ENCODE results near the gene ANO4.
"Not testable (repeated sequence)": the region's sequence is repeated elsewhere in the genome, so short reads cannot be mapped to it uniquely, and the experiment has no call there.

Gene ANO4

DNA sequence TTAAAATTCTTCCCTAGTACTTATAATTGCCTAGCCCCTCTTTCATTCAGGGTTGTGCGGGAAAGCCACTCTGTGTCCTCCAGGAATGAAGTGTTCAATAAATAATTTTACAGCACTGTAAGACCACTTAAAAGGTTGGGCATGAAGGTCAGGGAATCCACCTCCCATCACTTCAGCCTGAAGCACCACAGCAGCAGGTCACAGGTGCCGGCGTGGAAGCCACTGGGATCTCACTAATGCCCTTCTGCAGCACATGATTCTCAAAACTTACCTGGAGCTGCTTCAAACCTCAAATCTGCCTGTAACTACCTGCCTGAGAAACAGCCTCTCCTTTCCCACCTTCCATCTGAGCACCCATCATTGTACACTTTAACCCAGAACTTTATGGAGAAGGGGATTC is 159.5 kb downstream of the ANO4 start:
- no peak for DNase-seq

DNA sequence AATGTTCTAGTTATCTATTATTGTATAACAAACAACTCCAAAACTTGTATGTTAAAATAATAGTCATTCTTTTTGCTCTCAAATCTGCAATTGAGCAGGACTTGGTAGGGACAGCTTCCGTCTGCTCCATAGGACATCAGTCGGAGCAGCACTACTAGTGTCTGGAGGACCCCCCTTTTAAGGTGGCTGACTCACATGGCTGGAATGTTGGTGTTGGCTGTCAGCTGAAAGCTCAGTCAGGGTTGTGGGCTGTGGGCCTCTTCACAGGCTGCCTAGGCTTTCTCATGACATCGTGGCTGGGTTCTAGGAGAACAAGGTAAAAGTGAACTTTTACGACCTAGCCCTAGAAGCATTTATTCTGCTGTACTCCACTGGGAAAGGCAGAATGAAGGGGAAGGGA is 160.6 kb downstream of the ANO4 start:
- DNase-seq = no peak

DNA sequence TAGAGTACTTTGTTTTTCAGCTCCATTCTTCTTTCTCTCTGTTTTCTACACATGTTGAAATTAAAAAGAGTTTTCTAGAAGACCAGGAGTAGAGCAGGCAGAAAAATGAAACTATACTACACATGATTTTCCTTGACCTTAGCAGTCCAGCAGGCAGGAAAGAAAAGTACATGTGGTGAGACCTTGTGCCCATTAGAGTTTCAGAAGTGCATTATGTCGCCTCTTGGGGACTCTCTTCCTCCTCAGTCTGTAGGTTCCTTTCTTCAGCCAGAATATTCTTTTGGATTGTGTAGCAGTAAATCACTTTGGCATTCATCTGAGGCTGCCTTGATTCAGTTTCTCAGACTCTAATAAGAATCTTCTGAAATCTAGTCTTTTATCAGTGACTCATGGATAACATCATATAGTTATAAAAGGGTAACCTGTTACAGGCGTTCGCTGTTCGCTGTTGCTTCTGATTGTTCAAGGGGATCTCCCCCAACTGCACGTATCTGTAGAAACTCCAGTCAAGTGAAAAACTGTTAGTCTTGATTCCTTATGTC is 161.8 kb downstream of the ANO4 start:
- DNase-seq = no peak

DNA sequence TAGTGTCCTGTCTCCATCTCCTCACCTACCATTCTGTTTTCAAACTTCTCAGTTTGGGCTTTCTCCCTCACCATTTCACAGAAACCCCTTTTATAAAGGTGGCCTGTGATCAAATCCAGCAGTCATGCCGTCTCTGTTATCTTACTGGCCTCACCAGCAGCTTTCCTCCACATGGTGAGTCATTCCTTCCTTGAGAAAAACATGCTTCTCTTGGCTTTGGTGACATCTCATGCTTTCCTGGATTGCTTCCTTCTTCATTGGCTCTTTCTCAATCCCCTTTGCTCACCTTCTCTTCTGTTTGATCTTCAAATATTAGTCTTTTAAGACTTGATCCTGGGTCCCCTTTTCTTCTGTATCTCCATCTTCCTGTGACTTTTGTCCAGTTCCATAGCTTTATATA is 164.9 kb downstream of the ANO4 start:
- no peak for DNase-seq

DNA sequence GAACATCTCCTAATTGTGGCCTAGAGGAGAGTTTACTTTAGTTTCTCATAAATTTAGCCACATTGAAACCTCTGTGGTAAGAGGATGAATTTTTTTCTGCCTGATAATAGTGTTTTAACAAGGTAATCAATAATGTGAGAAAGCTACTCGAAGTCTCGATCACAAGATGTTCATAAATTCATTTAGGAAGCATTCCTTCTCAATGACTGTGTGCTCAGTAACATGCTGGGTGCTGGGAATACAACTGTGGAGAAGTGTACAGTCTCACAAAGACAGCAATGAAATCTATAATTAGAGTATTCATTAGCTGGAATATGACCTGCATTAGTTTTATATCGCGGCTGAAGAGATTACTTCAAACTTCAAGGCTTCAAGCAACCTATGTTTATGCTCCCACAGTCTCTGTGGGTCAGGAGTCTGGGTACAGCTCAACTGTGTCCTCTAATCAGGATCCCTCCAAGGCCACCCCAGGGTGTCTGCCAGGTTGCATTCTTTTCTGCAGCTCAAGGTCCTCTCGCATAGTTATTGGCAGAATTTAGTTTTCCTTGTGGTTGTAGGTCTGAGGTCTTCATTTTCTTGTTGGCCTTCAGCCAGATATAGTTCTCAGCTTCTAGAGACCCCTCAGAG is 167.6 kb downstream of the ANO4 start:
- DNase-seq = no peak

DNA sequence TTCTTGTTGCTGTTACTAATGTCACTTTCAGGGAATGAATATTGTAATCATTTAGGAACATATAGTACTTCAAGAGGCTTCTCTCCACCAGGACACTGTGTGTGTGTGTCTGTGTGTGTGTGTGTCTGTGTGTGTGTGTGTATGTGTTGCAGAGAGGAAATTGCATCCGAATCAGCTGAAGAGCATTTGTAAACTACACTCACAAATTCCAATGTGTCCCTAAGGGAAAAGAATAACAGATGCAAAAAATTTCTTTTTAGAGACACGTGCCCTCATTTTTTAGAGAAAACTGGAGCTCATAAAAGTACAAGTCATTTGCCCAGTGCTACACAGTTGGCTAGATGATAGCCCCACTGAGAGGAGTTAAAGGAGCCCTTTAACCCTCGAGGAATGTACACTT is 168.8 kb downstream of the ANO4 start:
- DNase-seq = no peak

DNA sequence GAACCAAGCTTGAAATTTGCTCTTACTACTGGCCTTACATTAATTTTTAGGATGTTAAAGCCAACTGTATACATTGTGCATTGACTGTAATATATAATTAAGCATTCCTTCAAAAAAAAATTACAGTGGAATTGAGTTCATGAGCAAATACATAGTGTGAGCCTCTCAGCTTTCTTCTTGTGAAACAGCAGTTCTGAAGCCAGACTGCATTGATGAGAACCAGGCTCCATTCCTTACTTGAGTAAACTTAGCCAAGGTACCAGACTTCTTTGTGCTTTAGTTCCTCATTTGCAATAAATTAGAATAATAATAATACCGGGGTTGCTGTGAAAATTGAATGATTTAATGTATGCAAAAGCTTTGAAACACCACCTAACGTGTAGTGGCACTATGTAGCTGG is 169.5 kb downstream of the ANO4 start:
- DNase-seq = no peak

DNA sequence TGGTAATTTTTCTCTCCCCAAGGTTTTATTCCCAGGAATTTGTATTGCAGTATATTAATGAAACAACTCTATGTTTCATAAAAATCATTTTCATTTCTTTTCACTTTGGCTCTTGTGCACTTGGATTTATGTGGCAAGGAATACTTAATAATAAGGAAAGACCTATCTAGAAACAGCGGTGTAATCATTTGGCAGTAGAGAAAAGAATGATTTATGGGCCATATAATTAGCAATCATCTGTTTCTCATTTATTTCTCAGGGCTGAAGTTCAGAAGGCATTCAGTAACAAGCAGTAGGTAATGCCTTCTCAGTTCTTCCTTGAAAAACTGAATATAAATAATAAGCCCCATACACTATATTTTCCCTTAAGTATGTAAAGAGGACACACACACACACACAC is 172.6 kb downstream of the ANO4 start:
- no peak for DNase-seq

DNA sequence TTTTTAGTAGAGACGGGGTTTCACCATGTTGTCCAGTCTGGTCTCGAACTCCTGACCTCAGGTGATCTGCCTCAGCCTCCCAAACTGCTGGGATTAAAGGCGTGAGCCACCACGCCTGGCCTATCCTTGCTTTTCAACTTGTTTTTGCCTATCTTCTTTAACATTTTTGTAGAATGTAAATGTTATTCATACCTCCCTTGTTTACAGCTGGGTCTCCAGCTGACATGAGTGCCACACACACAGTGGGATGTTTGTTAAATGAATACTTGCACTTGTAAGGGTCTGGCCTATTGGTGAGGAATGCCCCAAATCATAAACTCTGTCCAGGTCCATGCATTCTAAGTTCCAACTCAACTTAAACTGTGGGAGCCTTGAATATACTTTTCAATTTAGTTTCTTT is 176.3 kb downstream of the ANO4 start:
- DNase-seq = no peak

DNA sequence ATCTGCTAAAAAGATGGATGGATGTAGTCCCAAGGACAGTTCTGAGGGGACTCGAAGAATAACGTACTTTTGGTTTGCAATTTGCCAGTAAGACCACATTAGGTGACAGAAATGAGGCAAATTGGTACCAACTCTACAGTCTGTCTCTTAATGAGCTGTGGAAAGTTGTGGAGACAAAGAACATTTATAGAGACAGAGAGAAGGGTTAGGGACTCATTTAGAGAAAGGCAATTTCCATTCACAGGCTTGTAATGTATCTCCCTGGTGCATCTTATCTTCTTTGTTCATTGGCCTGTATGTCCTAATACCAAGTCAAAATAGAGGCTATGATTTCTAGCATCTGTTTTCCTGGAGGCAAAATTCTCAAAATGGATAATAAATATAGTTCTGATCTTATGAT is 177.5 kb downstream of the ANO4 start:
- DNase-seq = no peak

DNA sequence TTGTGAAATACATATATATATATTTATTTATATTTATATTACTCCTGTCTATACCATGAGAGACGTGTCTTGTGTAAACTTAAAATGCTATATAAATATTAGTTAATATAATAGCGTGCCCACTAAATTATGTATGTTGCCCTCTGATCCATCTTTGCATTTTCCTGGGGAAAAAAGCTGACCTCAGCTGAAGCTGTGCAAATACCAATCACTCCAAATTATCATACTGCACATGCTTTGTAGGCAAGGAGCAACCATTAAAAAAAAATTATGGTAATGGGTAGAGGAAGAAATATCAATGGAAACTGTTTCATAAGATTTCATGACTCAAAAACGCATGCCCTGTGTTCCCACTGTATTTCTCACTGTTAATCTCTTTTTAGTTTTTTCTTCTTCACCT is 179.8 kb downstream of the ANO4 start:
- DNase-seq = no peak

DNA sequence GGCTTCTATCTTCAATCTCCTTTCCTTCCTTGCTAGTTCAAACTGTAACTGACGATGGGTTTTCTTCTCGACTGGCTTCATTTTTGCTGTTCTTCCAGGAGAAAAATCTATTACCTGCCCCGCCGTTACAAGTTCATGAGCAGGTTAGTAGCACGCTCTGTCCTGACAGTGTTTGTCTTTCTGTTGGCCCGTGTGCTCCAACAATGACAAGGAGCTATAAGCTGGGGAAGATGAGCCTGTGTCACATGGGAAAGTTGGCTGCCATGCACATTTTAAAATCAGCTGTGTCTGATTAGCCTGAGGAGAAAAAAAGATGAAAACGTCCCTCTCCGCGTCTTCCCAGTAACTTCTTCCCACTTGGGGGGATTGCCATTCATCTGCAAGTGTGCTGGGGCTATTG is 180.2 kb downstream of the ANO4 start:
- DNase-seq = no peak

DNA sequence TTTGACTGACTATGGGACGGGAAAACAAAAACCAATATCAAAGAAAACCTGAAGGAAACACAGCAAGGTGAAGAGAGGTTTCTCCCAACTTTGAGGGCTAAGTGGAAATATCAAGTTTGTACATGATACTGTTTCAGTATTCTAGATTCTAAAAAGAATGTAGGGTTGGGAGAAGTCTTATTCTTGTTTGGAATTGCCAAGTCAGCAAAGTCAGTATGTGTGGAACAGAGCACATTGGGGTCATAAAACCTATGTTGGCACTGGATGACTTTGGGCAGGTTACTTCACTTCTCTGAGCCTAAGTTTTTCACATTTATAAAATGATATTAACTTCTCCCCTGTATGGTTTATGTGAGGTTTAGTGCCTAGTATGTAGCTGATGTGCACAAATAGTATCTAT is 182.2 kb downstream of the ANO4 start:
- DNase-seq = no peak

DNA sequence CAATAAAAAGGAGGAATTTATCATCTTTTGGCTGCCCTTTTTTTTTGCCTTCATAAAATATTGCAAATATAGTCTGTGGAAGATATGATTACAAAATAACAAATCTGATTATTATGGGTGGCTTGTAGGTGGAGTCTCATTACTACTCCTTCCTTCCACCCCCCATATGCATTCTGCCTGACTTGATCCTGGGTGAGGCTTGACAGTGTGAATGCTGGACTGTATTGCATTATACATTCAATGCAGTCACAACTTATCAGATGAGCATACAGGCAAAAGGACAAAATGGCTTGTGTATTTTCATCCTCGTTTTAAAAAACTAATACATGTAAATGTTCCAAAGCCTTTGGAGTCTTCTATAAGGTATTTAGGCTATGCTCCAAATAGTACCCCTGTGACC is 186.3 kb downstream of the ANO4 start:
- DNase-seq = no peak

DNA sequence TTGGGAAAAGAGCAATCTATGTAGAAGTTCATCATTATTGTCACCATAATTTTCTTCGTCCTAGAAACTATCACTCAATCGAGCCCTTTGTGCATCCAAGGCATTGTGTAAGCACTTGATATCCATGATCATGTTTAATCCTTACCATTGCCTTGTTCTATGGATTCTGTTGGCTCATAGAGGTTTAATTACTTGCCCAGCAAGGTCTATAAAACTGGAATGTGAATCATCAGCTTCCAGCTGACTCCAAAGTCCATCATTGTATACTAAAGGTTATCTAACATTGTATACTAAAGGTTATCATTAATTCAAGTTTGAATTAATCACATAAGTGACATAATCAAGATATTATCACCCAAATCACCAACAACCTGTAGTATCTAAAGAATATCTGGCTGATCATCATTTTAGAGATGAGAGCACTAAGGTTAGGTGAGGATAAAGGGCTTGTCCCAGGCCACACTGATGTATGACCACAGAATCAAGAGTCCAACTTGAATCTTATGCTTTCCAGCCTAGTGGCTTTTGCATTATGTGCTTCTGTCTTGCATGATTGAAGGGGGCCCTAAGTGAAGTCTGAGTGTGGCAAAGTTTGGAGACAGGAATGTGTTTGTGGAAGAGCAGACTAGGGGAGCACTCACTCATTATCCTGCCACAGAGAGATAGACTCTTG is 188.1 kb downstream of the ANO4 start:
- DNase-seq = no peak

DNA sequence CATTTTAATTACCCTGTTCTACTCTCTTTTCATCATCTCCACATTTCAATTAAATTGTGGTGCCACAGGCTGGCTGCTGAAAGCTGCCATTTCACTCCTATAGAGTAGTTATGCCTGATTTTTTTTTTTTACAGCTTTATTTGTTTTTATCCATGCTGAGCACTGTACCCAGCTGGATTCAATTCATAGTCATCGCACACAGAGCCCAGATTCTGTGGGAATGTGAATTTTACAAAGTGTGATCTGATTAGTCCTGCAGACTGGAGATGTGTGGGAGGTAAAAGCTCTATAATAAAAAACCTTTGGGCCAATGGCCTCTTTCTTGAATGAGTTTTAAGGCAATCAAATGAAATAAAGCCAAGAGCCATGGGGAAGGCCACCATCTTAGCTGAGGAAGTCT is 190.2 kb downstream of the ANO4 start:
- no peak for DNase-seq

DNA sequence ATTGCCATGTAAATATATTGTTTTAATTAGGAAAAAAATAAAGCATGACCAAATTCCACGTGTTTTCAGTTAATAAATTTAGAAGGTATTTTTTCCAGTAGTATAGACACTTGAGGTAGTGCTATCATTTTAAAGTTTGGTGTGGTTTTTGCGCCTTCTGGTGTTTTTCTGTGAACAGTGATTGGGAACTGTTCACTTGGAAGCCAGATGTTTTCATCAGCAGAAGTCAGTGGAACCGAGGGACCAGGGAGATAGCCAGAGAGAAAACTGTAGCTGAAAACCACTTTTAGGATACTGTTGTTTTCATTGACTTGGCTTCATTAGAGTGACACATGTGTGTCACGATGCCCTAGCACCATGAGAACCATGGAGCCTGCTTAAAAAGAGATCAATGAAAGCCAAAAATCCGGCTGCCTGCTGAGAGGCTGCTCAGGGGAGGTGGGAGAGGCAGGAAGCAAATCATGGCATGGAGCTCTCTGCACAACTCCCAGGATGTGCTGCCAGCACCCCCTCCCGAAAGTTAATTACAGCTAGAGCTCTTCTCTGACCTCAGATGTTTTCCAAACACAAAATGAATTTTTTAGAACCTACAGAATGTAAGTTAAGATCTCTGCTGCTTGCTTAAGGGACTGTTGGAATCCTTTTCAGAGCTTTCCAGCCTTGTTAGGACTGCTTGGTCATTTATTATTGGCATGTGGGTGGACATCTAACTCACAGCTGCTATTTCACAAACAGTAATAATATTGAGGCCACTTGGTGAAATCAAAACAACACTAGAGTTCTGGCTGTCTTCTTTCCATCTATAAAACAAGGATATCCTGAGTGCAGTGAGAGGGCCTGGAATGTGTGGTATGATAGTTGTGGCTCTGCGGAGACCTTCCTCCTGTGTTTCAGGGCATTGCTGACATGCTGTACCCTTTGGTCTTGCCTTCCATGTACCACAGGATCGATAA is 192.3 kb downstream of the ANO4 start:
- no peak for DNase-seq

DNA sequence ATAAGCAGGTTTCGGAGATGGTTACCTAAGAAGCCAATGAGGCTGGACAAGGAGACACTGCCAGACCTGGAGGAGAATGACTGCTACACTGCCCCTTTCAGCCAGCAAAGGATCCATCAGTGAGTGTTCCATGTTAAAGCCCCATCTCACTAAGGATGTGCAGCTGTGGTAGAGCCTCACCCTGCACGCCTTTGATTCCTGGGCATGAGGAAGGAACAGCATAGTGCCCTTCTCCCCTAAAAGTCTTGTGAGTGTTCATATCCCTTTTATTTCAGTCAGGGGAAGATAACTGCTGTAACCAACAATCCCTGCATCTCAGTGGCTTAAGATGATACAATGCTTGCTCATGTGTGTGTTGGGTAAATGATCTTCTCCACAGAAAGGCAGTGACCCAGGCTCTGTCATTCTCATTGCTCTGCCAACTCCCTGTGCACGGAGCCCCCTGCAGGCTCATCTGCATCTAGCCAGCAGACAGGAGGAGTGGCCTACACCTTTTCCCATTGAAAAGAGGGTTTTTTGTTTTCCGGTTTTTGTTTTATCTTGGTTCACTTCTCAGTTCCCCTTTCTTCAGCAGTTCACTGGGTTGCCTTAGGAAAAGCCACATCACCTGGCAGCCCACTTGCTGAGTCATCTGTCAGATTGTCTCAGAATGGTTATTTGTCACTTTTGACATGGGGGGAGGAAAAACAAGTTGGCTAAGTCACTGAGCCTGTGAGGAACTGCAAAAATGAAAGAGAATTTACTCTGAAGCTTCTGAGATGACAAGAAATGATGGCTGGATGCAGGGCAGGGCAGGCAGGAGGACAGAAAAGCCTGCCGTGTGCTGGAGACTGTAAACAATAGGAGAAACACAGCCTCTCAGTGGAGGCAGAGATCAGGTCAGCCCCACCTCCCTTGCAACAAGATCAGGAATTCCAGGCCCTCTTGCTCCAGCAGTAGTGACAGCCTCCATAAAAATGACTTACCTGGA is 193.3 kb downstream of the ANO4 start:
- DNase-seq = no peak

DNA sequence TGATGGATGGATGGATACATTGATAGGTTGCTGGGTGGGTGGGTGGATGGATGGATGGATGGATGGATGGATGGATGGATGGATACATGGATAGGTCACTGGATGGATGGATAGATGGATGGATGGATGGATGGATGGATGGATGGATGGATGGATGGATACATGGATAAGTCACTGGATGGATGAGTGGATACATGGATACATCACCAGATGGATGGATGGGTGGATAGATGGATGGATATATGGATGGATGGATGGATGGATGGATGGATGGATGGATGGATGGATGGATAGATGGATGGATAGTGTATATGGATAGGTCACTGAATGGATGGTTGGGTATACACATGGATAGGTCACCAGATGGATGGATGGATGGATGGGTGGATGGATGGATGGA is 194.9 kb downstream of the ANO4 start:
- DNase-seq = not testable (repeated sequence)

DNA sequence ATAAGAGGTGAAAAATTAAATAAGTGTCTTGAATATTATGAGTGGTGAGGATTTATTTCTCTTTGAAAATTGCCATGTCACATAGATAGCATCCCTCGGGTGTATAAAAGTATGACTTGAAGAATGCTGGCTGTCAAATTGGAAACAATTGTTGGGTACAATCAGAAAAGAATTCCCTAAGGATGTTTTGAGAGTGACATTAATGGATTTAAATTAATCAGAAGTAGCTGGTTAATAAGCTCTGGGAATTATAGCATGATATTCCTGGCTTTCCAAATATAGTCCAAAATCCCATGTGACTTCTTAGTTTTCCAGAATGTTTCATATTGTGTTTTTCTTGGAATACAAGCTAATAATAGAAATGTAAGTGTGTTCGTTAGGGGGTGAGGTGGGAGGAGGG is 196.5 kb downstream of the ANO4 start:
- DNase-seq = no peak

DNA sequence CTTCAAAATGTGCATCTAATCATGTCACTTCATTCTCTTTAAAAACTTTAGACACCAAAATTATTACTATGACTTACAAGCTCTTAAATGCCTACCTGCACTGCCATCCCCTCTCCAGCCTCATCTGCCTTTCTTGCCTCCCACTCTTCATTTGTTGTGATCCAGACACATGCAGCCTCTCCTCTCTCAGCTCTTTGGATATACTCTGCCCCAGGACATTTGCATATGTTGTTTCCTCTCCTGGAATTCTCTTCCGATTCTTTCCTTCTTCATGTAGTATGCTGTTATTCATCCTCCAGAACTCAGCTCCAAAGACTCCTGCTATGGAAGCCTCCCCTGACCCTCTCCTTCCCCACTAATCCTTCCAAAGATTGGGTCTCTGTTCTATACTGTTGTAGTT is 197.6 kb downstream of the ANO4 start:
- no peak for DNase-seq

DNA sequence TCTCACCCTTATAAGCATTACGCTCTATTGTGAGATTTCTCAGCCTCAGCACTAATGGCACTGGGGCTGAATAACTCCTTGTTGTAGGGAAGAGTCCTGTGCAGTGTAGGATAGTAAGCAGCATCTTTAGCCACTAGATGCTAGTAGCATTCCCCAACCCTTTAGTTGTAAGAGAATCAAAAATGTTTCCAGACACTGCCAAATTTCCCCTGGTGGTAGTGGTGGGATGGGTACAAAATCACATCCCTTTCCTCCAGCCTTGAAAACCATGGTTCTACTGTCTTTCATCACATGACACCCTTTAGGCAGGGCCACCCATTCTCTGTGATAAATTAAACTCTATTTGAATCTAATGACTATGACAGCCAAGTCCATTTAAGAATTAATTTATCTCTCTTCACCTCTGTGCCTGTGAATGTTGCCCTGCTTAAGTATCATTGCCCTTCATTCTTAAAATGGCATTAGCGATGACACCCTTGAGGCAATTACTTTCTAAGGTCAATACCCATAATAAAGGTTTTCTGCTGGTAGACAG is 199.4 kb downstream of the ANO4 start:
- no peak for DNase-seq
